H1 (cell line): ENCODE data around the gene ZNF24. TPM values are rescaled to one million over a fixed set of nuclear protein-coding genes. Genes with fewer than 3 reads are reported as not detected.

Experiments
- CTCF ChIA-PET: fragments of 300-600 bp; sonication (Branson Sonifier 250); formaldehyde crosslinking; loops from one replicate; lab custom pipeline; 2021; ENCODE audit not compliant: partially characterized antibody; lab: Charles Lee
- POLR2A ChIA-PET: fragments of 300-600 bp; sonication (Branson Sonifier 250); formaldehyde crosslinking; loops from one replicate; lab custom pipeline; 2021; ENCODE audit warnings: inconsistent platforms; ENCODE audit not compliant: partially characterized antibody; lab: Charles Lee
- DNase-seq, 2 experiments: peaks; one replicate each; pipeline versions ENCODE4 v3.0.0 to v3.0.0-alpha.2; 2010 to 2022; ENCODE audit warnings: low spot score in 2 of 2, low read depth in 1 of 2, mixed read lengths in 1 of 2
- FAIRE-seq: peaks from 2 replicates; lab custom pipeline; 2011; peaks lifted over from hg19 to GRCh38; lab: Jason Lieb, UNC
- H2AFZ ChIP-seq: 2 replicates; pipeline ENCODE4 v1.8.1; 2012; ENCODE audit warnings: low read length, inconsistent platforms
- H2AK5ac ChIP-seq: 2 replicates; pipeline ENCODE4 v1.6.1; 2013; ENCODE audit warnings: low read depth, low read length
- H2BK120ac ChIP-seq: replicated peaks from 2 replicates; pipeline ENCODE3; 2013; ENCODE audit warnings: low read depth, low read length, inconsistent platforms
- H2BK12ac ChIP-seq: 2 replicates; pipeline ENCODE4 v1.6.1; 2013; ENCODE audit warnings: low read depth, low read length
- H2BK15ac ChIP-seq: 2 replicates; pipeline ENCODE4 v1.6.1; 2013; ENCODE audit warnings: low read length
- H2BK20ac ChIP-seq: 2 replicates; pipeline ENCODE4 v1.6.1; 2013; ENCODE audit warnings: low read length
- H2BK5ac ChIP-seq: 2 replicates; pipeline ENCODE4 v1.6.1; 2013; ENCODE audit warnings: low read depth, low read length
- H3K14ac ChIP-seq: 2 replicates; pipeline ENCODE4 v1.6.1; 2013; ENCODE audit warnings: inconsistent platforms; ENCODE audit not compliant: insufficient read length
- H3K18ac ChIP-seq: 2 replicates; pipeline ENCODE4 v1.6.1; 2013; ENCODE audit warnings: low read length; ENCODE audit errors: extremely low read depth
- H3K23ac ChIP-seq: 2 replicates; pipeline ENCODE4 v1.6.1; 2013; ENCODE audit warnings: inconsistent platforms; ENCODE audit not compliant: insufficient read length
- H3K23me2 ChIP-seq: 2 replicates; pipeline ENCODE4 v1.6.1; 2013; ENCODE audit warnings: low read depth, low read length
- H3K27ac ChIP-seq: 2 replicates; pipeline ENCODE4 v1.6.1; 2011; ENCODE audit warnings: low read depth, low read length, inconsistent platforms
- H3K27me3 ChIP-seq, 4 experiments: replicated peaks in 1 of 4; 1 replicate in 1 of 4; 2 replicates in 3 of 4; pipeline versions ENCODE4 v1.6.1 to v1.8.1; 2011 to 2013; ENCODE audit warnings: low read length in 3 of 4, mild to moderate bottlenecking in 3 of 4, inconsistent platforms in 2 of 4, mixed read lengths in 2 of 4, moderate library complexity in 1 of 4; ENCODE audit not compliant: control insufficient read depth in 3 of 4, insufficient read depth in 3 of 4; ENCODE audit errors: extremely low read depth in 1 of 4
- H3K36me3 ChIP-seq, 4 experiments: 2 replicates each; pipeline versions ENCODE4 v1.6.1 to v1.8.1; 2011 to 2013; ENCODE audit warnings: mild to moderate bottlenecking in 4 of 4, low read length in 3 of 4, moderate library complexity in 2 of 4, control low read depth in 1 of 4, inconsistent platforms in 1 of 4; ENCODE audit not compliant: insufficient read depth in 4 of 4, control insufficient read depth in 2 of 4
- H3K4ac ChIP-seq: replicated peaks from 2 replicates; pipeline ENCODE3; 2013; ENCODE audit warnings: low read length, low read depth, mixed read lengths, inconsistent platforms; ENCODE audit not compliant: insufficient read length
- H3K4me1 ChIP-seq, 4 experiments: replicated peaks in 1 of 4; 1 replicate in 1 of 4; 2 replicates in 3 of 4; pipeline versions ENCODE4 v1.6.1 to v1.8.1; 2011 to 2013; ENCODE audit warnings: low read length in 3 of 4, inconsistent platforms in 2 of 4, mixed read lengths in 1 of 4; ENCODE audit not compliant: insufficient read depth in 4 of 4, control insufficient read depth in 3 of 4
- H3K4me2 ChIP-seq, 2 experiments: 2 replicates each; pipeline versions ENCODE4 v1.6.1 to v1.8.1; 2011 to 2013; ENCODE audit warnings: low read depth in 2 of 2, low read length in 2 of 2, control low read depth in 1 of 2, inconsistent platforms in 1 of 2, mild to moderate bottlenecking in 1 of 2; ENCODE audit not compliant: insufficient read depth in 1 of 2
- H3K4me3 ChIP-seq, 4 experiments: fragments of 200-600, 300-600 bp in 1 of 4; sonication (generic), shearing (Covaris generic), sonication (Bioruptor Twin) in 1 of 4; 2 replicates each; pipeline versions ENCODE4 v1.5.1 to v1.8.1; 2011 to 2016; ENCODE audit warnings: low read length in 4 of 4, low read depth in 3 of 4, control low read depth in 2 of 4, inconsistent platforms in 2 of 4, mild to moderate bottlenecking in 2 of 4, mixed read lengths in 1 of 4, moderate library complexity in 1 of 4; ENCODE audit not compliant: insufficient read depth in 2 of 4; ENCODE audit errors: extremely low read depth in 1 of 4
- H3K56ac ChIP-seq: replicated peaks from 2 replicates; pipeline ENCODE3; 2013; ENCODE audit warnings: low read depth, mild to moderate bottlenecking, mixed read lengths, low read length, inconsistent platforms; ENCODE audit not compliant: insufficient read length
- H3K79me1 ChIP-seq: 2 replicates; pipeline ENCODE4 v1.6.1; 2013; ENCODE audit warnings: low read depth, low read length, control low read depth
- H3K79me2 ChIP-seq, 2 experiments: 2 replicates each; pipeline versions ENCODE4 v1.6.1 to v1.8.1; 2012 to 2013; ENCODE audit warnings: low read length in 2 of 2, mild to moderate bottlenecking in 2 of 2, inconsistent platforms in 1 of 2; ENCODE audit not compliant: insufficient read depth in 2 of 2, control insufficient read depth in 1 of 2
- H3K9ac ChIP-seq, 4 experiments: replicated peaks in 1 of 4; 1 replicate in 1 of 4; 2 replicates in 3 of 4; pipeline versions ENCODE4 v1.6.1 to v1.8.1; 2011 to 2013; ENCODE audit warnings: low read depth in 3 of 4, low read length in 3 of 4, control low read depth in 2 of 4, mild to moderate bottlenecking in 2 of 4, moderate library complexity in 2 of 4, inconsistent platforms in 1 of 4; ENCODE audit errors: extremely low read depth in 1 of 4
- H3K9me3 ChIP-seq, 2 experiments: 2 replicates each; pipeline versions ENCODE4 v1.6.1 to v1.8.1; 2012 to 2013; ENCODE audit warnings: mild to moderate bottlenecking in 2 of 2, moderate library complexity in 2 of 2, control low read depth in 1 of 2, inconsistent platforms in 1 of 2, low read depth in 1 of 2, low read length in 1 of 2, mixed read lengths in 1 of 2; ENCODE audit not compliant: insufficient read depth in 2 of 2
- H4K20me1 ChIP-seq, 2 experiments: replicated peaks in 1 of 2; 2 replicates each; pipeline versions ENCODE3 to v1.8.1; 2011 to 2013; ENCODE audit warnings: inconsistent platforms in 2 of 2, low read length in 2 of 2, mild to moderate bottlenecking in 1 of 2; ENCODE audit not compliant: insufficient read depth in 2 of 2, control insufficient read depth in 1 of 2
- H4K5ac ChIP-seq: 2 replicates; pipeline ENCODE4 v1.6.1; 2013; ENCODE audit warnings: low read length, low read depth, mixed read lengths, inconsistent platforms; ENCODE audit not compliant: insufficient read length
- H4K8ac ChIP-seq: 2 replicates; pipeline ENCODE4 v1.8.0; 2013; ENCODE audit warnings: mild to moderate bottlenecking, moderate library complexity, low read length, inconsistent platforms; ENCODE audit not compliant: insufficient read depth; ENCODE audit errors: extremely low read depth
- H4K91ac ChIP-seq: replicated peaks from 2 replicates; pipeline ENCODE3; 2013; ENCODE audit warnings: low read length, mixed read lengths, inconsistent platforms; ENCODE audit not compliant: insufficient read length
- ATF2 ChIP-seq: IDR thresholded peaks from 2 replicates; pipeline ENCODE4 v1.6.1; 2012; ENCODE audit warnings: low read length, inconsistent platforms
- CHD1 ChIP-seq: IDR thresholded peaks from 2 replicates; pipeline ENCODE4 v1.6.1; 2012; ENCODE audit warnings: low read depth, low read length, improper control_type of control experiment
- CTCF ChIP-seq, 3 experiments: IDR thresholded peaks; 1 replicate in 2 of 3; 2 replicates in 1 of 3; pipeline versions ENCODE4 v1.5.1 to v1.6.1; 2011; ENCODE audit warnings: low read length in 3 of 3, mild to moderate bottlenecking in 3 of 3, inconsistent platforms in 2 of 3, low read depth in 1 of 3, moderate library complexity in 1 of 3; ENCODE audit not compliant: insufficient read depth in 1 of 3; ENCODE audit errors: control extremely low read depth in 1 of 3
- JUND ChIP-seq: IDR thresholded peaks from 2 replicates; pipeline ENCODE4 v1.6.1; 2011; ENCODE audit warnings: mild to moderate bottlenecking, improper control_type of control experiment, low read length
- RAD21 ChIP-seq, 2 experiments: IDR thresholded peaks in 1 of 2; conservative IDR thresholded peaks in 1 of 2; 2 replicates each; pipeline ENCODE4 v1.6.1; 2011; ENCODE audit warnings: low read depth in 2 of 2, low read length in 2 of 2, improper control_type of control experiment in 1 of 2, inconsistent platforms in 1 of 2, mild to moderate bottlenecking in 1 of 2, moderate library complexity in 1 of 2
- SUZ12 ChIP-seq: fragments of 200-600 bp; sonication (generic); IDR thresholded peaks from 2 replicates; pipeline ENCODE4 v1.6.1; 2012; ENCODE audit warnings: mild to moderate bottlenecking, inconsistent platforms, low read length, moderate library complexity, mixed read lengths
- WGBS, 2 experiments: shearing (Covaris generic) in 1 of 2; methylation state at CpG; one replicate each; pipeline versions ENCODE4 v1.1.6 to v1.1.7; 2013 to 2015; ENCODE audit warnings: low lambda C conversion rate in 2 of 2, mixed read lengths in 2 of 2, inconsistent platforms in 1 of 2, low coverage in 1 of 2, missing lambda C conversion rate in 1 of 2; ENCODE audit not compliant: insufficient replicate concordance in 2 of 2, insufficient coverage in 1 of 2, insufficient read length in 1 of 2; ENCODE audit errors: extremely low coverage in 1 of 2, missing lambda C conversion rate in 1 of 2; 5-methylcytosine and 5-hydroxymethylcytosine counted together
- polyA plus RNA-seq, 7 experiments: library from polyadenylated mRNA; depleted of rRNA in 3 of 7; stranded (reverse) in 5 of 7; unstranded in 2 of 7; fragments of >200 nt in 5 of 7; fragments of 200-250 nt in 2 of 7; gene quantifications; 1 replicate in 5 of 7; 2 replicates in 1 of 7; 4 replicates in 1 of 7; pipeline versions ENCODE4 v1.2.1 to v1.2.3, GENCODE V29; 2011 to 2013; ENCODE audit warnings: missing spikeins in 2 of 7, mixed read lengths in 2 of 7
- total RNA-seq: library from RNA; stranded (reverse); fragmentation: NEBNext Ultra II Directional; extraction: Animal tissue kit (Norgen Biotek cat#: 25700); gene quantifications from 2 replicates; pipeline ENCODE4 v1.2.1, GENCODE V29; 2021

Gene ZNF24
- total and polyA plus RNA-seq, 2 of the 8 experiments (the other 6 are each of a cell fraction or from before 2014, with no cell fraction given), result 12.5 to 56.9 TPM

- Histone ChIP-seq H3K4me2 (no peak overlapping the region), H3K79me1 (no peaks in the 10 kb centered on the region), H2AFZ (peak overlapping the region; percentile 100; the same call in 1 of the 2 replicates), H3K27ac (no peak overlapping the region), H3K56ac (no peak overlapping the region), H3K23me2 (no peaks in the 10 kb centered on the region), H3K4ac (no peak overlapping the region), H2BK120ac (no peak overlapping the region), H3K4me1 (no peaks in the 10 kb centered on the region), H2BK20ac (no peak overlapping the region), H4K8ac (no peak overlapping the region), H3K23ac (no peak overlapping the region), H3K79me2 (no peaks in the 10 kb centered on the region), H3K18ac (no peak overlapping the region), H3K14ac (no peak overlapping the region), H4K5ac (no peak overlapping the region), H3K27me3 (no peaks in the 10 kb centered on the region)
- ChIA-PET CTCF (interaction anchor here (0.6 to 2.8 kb wide), 29 partner anchors 10 to 1254 kb away, joined by 3 to 13 read pairs (median 4); partner anchors contain the start of gene ZNF396), POLR2A (interaction anchor here (0.9 to 1.0 kb wide), 2 partner anchors 10 to 43 kb away, joined by 3 read pairs; partner anchors contain the start of genes ZNF24 and ZNF396)
- FAIRE-seq (no peak), DNase-seq (no peak)
- 81% methylated on average over 3 of the region's 3 CpGs; no CpG with 5 or more reads in 1 of the 2 experiments for WGBS, 2 experiments
- TF ChIP-seq CTCF (IDR thresholded peaks at IDR 0.05; ENCODE audit: control extremely low read depth in 1 of 3, insufficient read depth in 1 of 3, low read depth in 1 of 3, low read length in 3 of 3) (peak in 2 of 3 experiments; percentile 17 to 45; a peak in 3 of 4 replicates), RAD21 (IDR thresholded peaks at IDR 0.05 in 1 of 2, conservative IDR thresholded peaks at IDR 0.05 in 1 of 2; ENCODE audit: low read depth in 2 of 2, low read length in 2 of 2) (peak in 1 of 2 experiments; percentile 46; a peak in 3 of 4 replicates), CHD1 (no peak), ATF2 (no peak), SUZ12 (no peak), JUND (no peak)
- TF ChIP-seq, all 59 proteins: peak for 2
- Histone ChIP-seq H2BK5ac (no peak overlapping the region), H2AK5ac (no peak overlapping the region), H3K9me3 (0 out of 4 replicates have a peak, but pooled peaks cover 0 to 4% of the 10 kb centered on the region in 2 experiments), H2BK15ac (no peak overlapping the region), H3K9ac (no peak overlapping the region), H2BK12ac (no peak overlapping the region), H3K4me3 (no peak overlapping the region), H3K36me3 (no peaks in the 10 kb centered on the region), H4K91ac (no peak overlapping the region), H4K20me1 (no peaks in the 10 kb centered on the region)
Measured at GRCh38 chr18:35387152-35387571, 42.9 kb upstream of the ZNF24 start.
